Measurements from ENCODE around the gene COMMD3.

DNA sequence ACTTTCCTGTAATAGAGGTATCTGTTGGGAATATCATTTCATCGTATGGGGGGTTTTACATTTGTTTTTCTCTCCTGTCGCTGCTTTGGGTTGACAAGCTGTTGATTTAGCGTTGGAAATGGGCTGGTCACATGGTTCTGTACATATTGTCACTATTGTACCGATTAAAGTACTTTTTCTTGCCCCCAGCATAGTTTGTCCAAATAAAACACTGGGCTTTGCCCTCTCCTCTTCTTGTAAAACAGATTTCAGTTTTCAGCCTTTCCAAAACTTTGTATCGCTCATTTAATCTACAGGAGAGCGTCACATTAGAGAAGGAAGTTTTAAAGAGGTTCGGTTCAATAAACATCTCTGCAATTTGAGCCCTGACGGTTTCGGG, 8.7 kb downstream of the COMMD3 start:
- TF ChIP-seq, protein P1, sequence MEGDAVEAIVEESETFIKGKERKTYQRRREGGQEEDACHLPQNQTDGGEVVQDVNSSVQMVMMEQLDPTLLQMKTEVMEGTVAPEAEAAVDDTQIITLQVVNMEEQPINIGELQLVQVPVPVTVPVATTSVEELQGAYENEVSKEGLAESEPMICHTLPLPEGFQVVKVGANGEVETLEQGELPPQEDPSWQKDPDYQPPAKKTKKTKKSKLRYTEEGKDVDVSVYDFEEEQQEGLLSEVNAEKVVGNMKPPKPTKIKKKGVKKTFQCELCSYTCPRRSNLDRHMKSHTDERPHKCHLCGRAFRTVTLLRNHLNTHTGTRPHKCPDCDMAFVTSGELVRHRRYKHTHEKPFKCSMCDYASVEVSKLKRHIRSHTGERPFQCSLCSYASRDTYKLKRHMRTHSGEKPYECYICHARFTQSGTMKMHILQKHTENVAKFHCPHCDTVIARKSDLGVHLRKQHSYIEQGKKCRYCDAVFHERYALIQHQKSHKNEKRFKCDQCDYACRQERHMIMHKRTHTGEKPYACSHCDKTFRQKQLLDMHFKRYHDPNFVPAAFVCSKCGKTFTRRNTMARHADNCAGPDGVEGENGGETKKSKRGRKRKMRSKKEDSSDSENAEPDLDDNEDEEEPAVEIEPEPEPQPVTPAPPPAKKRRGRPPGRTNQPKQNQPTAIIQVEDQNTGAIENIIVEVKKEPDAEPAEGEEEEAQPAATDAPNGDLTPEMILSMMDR (IDR thresholded peaks at IDR 0.05; ENCODE audit: borderline replicate concordance, extremely low read depth, low read length, poor library complexity, severe bottlenecking), result no peak
- TF ChIP-seq EZH2 (IDR thresholded peaks at IDR 0.05; ENCODE audit: borderline replicate concordance, low read depth, low read length, severe bottlenecking), result no peak

All from DND-41 (cell line).